HEK293 (cell line): Measurements from ENCODE around the gene SCAF4.

Source experiments
- CTCF ChIP-seq: fragments of 450-650 bp; formaldehyde crosslinking; IDR thresholded peaks from 2 replicates; pipeline ENCODE4 v1.5.1; 2016; ENCODE audit warnings: missing biosample characterization, missing genetic modification characterization
- KLF16 ChIP-seq: fragments of 450-650 bp; formaldehyde crosslinking; IDR thresholded peaks from 2 replicates; pipeline ENCODE4 v1.5.1; 2017; ENCODE audit warnings: missing biosample characterization, missing genetic modification characterization
- ZBTB11 ChIP-seq: fragments of 450-650 bp; formaldehyde crosslinking; conservative IDR thresholded peaks from 2 replicates; pipeline ENCODE4 v1.5.1; 2016; ENCODE audit warnings: low read depth, missing biosample characterization, missing genetic modification characterization
- ZNF513 ChIP-seq: fragments of 450-650 bp; IDR thresholded peaks from 2 replicates; pipeline ENCODE4 v1.5.1; 2018; ENCODE audit warnings: missing biosample characterization, missing genetic modification characterization
- ZNF830 ChIP-seq: fragments of 450-650 bp; IDR thresholded peaks from 2 replicates; pipeline ENCODE4 v1.5.0; 2018; ENCODE audit warnings: missing biosample characterization, missing genetic modification characterization, low read depth, mild to moderate bottlenecking, moderate library complexity

- no peak for TF ChIP-seq CTCF (tag by site-specific recombination)
- no peak for TF ChIP-seq ZNF830
- TF ChIP-seq KLF16, result no peak
- no peak for TF ChIP-seq ZNF513 (tag by site-specific recombination)
- TF ChIP-seq ZBTB11 (tag by site-specific recombination), result no peak
Measured at GRCh38 chr21:31772674-31773555, 41.0 kb upstream of the SCAF4 start.
